Right cardiac atrium (tissue), 5 donors: ENCODE data around the gene PITX2. TPM values are rescaled to one million over a fixed set of nuclear protein-coding genes. Genes with fewer than 3 reads are reported as not detected.

Experiments used
- ATAC-seq, 2 donors: fragments of 200-7000 bp; cut with Tn5 transposase; one replicate each; pipeline versions ENCODE4 v1.8.0 to v1.9.1; 2020; ENCODE audit warnings: moderate library complexity in 2 of 2, mild to moderate bottlenecking in 1 of 2
- DNase-seq, 3 donors: peaks; one replicate each; pipeline ENCODE4 v3.0.0-alpha.2; 2020
- H3K27ac ChIP-seq: one replicate; pipeline ENCODE4 v1.5.1; 2013; ENCODE audit warnings: mild to moderate bottlenecking, low read length, control low read depth, moderate library complexity
- H3K27me3 ChIP-seq: one replicate; pipeline ENCODE4 v1.6.1; 2013; ENCODE audit not compliant: control insufficient read depth, insufficient read depth
- H3K4me1 ChIP-seq: one replicate; pipeline ENCODE4 v1.6.1; 2013; ENCODE audit warnings: low read length; ENCODE audit not compliant: control insufficient read depth, insufficient read depth
- H3K4me3 ChIP-seq: one replicate; pipeline ENCODE4 v1.5.1; 2013; ENCODE audit warnings: low read length, control low read depth
- H3K9me3 ChIP-seq: one replicate; pipeline ENCODE4 v1.6.1; 2013; ENCODE audit warnings: low read length; ENCODE audit not compliant: control insufficient read depth
- WGBS: extraction: QIAGEN DNeasy Blood & Tissue Kit; methylation state at CpG from one replicate; pipeline ENCODE4 v1.1.7; 2013; 5-methylcytosine and 5-hydroxymethylcytosine counted together
- intact Hi-C, 4 donors: fragments of 100-400 bp; cut with DNase I; formaldehyde crosslinking; loops; one replicate each; pipeline versions ENCODE4 v1.11.0 to v1.14.0; 2022 to 2023
- polyA plus RNA-seq: library from polyadenylated mRNA; stranded (reverse); fragments of 200-250 nt; gene quantifications from one replicate; pipeline ENCODE4 v1.2.3, GENCODE V29; 2013
- total RNA-seq, 4 donors: library from RNA; stranded (reverse); fragmentation: NEBNext Ultra II Directional; extraction: Animal tissue kit (Norgen Biotek cat#: 25700); gene quantifications; one replicate each; pipeline ENCODE4 v1.2.1, GENCODE V29; 2021
- donor health status: healthy with polysubstance abuse.
- donor health status: DM: no; HTN: yes; CAD: no.
- donor health status: DM: no; HTN: no; CAD: no.
- donor health status: DM: no; HTN: yes; CAD: no; lungs with severe emphysema.
- donor health status: DM: yes; HTN: yes; CAD: no.

PITX2 gene
- total and polyA plus RNA-seq, 5 donors, result 0.14 to 0.57 TPM; not detected in 3

GRCh38 chr4:110614976-110615352, 7.9 kb downstream of the PITX2 start:
- Histone ChIP-seq H3K4me1 (no peaks in the 10 kb centered on the region), H3K27me3 (peaks cover 3% of the 10 kb centered on the region), H3K27ac (no peak overlapping the region), H3K4me3 (no peak overlapping the region), H3K9me3 (no peaks in the 10 kb centered on the region)
- intact Hi-C loops, result no loop called here
- 21% methylated on average over 19 of the region's 19 CpGs for WGBS
- ATAC-seq (no peak), DNase-seq (no peak)

GRCh38 chr4:110614173-110614963, 8.5 kb downstream of the PITX2 start:
- Histone ChIP-seq H3K4me1 (no peaks in the 10 kb centered on the region), H3K4me3 (no peak overlapping the region), H3K9me3 (no peaks in the 10 kb centered on the region), H3K27me3 (peaks cover 3% of the 10 kb centered on the region), H3K27ac (no peak overlapping the region)
- ATAC-seq (no peak), DNase-seq (no peak)
- intact Hi-C loops, result no loop called here
- 18% methylated on average over 27 of the region's 27 CpGs for WGBS

- DNase-seq, result no peak
- H3K27me3 ChIP-seq, result peaks cover 3% of the 10 kb centered on the region
- no peaks in the 10 kb centered on the region for H3K4me1 ChIP-seq
- no peak for ATAC-seq
- H3K27ac ChIP-seq, result no peak overlapping the region
- intact Hi-C loops, result no loop called here
- no peaks in the 10 kb centered on the region for H3K9me3 ChIP-seq
- H3K4me3 ChIP-seq, result no peak overlapping the region
- WGBS, result 21% methylated on average over 3 of the region's 3 CpGs
Observed at GRCh38 chr4:110613745-110614144, 9.1 kb downstream of the PITX2 start.

- WGBS, result 13% methylated on average over 23 of the region's 23 CpGs
- DNase-seq, result no peak
- ATAC-seq, result no peak
Observed at GRCh38 chr4:110612631-110613269, 10.1 kb downstream of the PITX2 start.

GRCh38 chr4:110611968-110612447, 10.9 kb downstream of the PITX2 start:
- Histone ChIP-seq H3K9me3 (no peaks in the 10 kb centered on the region), H3K4me3 (no peak overlapping the region), H3K27ac (no peak overlapping the region), H3K4me1 (no peaks in the 10 kb centered on the region), H3K27me3 (peaks cover 3% of the 10 kb centered on the region)
- intact Hi-C loops, result no loop called here
- 6% methylated on average over 30 of the region's 30 CpGs for WGBS
- ATAC-seq (no peak), DNase-seq (no peak)

More at GRCh38 chr4:110612631-110613269, 10.1 kb downstream of the PITX2 start:
- H3K9me3 ChIP-seq, result no peaks in the 10 kb centered on the region
- H3K27ac ChIP-seq, result no peak overlapping the region
- H3K27me3 ChIP-seq, result peaks cover 3% of the 10 kb centered on the region
- H3K4me1 ChIP-seq, result no peaks in the 10 kb centered on the region
- no peak overlapping the region for H3K4me3 ChIP-seq
- intact Hi-C loops, result no loop called here

- no peaks in the 10 kb centered on the region for H3K9me3 ChIP-seq
- ATAC-seq (peak in 1 of 2 donors; percentile 47), DNase-seq (no peak)
- WGBS, result 8% methylated on average over 54 of the region's 54 CpGs
- H3K27ac ChIP-seq, result no peak overlapping the region
- no peaks in the 10 kb centered on the region for H3K4me1 ChIP-seq
- intact Hi-C loops, result no loop called here
- H3K4me3 ChIP-seq, result peak overlapping the region; percentile 24
- no peaks in the 10 kb centered on the region for H3K27me3 ChIP-seq
Observed at GRCh38 chr4:110610940-110611831, 11.7 kb downstream of the PITX2 start.

- no peak for ATAC-seq
- Histone ChIP-seq H3K9me3 (no peaks in the 10 kb centered on the region), H3K4me3 (no peak overlapping the region), H3K4me1 (no peaks in the 10 kb centered on the region), H3K27me3 (no peaks in the 10 kb centered on the region), H3K27ac (no peak overlapping the region)
- no peak for DNase-seq
- intact Hi-C loops, result no loop called here
- WGBS, result 21% methylated on average over 20 of the region's 20 CpGs
Observed at GRCh38 chr4:110610620-110610939, 12.3 kb downstream of the PITX2 start.

GRCh38 chr4:110609044-110609750, 13.7 kb downstream of the PITX2 start:
- H3K4me1 ChIP-seq, result no peaks in the 10 kb centered on the region
- H3K9me3 ChIP-seq, result no peaks in the 10 kb centered on the region
- intact Hi-C loops, result no loop called here
- no peaks in the 10 kb centered on the region for H3K27me3 ChIP-seq
- no peak overlapping the region for H3K4me3 ChIP-seq
- WGBS, result 30% methylated on average over 6 of the region's 6 CpGs
- H3K27ac ChIP-seq, result no peak overlapping the region
- DNase-seq (no peak), ATAC-seq (no peak)

- DNase-seq (no peak), ATAC-seq (no peak)
- intact Hi-C loops, result no loop called here
- no peaks in the 10 kb centered on the region for H3K4me1 ChIP-seq
- 79% methylated on average over 1 of the region's 1 CpG for WGBS
- H3K4me3 ChIP-seq, result no peak overlapping the region
- H3K27ac ChIP-seq, result no peak overlapping the region
- no peaks in the 10 kb centered on the region for H3K27me3 ChIP-seq
- no peaks in the 10 kb centered on the region for H3K9me3 ChIP-seq
Observed at GRCh38 chr4:110605077-110605476, 17.8 kb downstream of the PITX2 start.

- Histone ChIP-seq H3K27ac (no peak overlapping the region), H3K27me3 (no peaks in the 10 kb centered on the region), H3K4me3 (no peak overlapping the region), H3K4me1 (no peaks in the 10 kb centered on the region), H3K9me3 (no peaks in the 10 kb centered on the region)
- ATAC-seq (no peak), DNase-seq (no peak)
- 95% methylated on average over 2 of the region's 2 CpGs for WGBS
- intact Hi-C loops, result no loop called here
Observed at GRCh38 chr4:110602061-110602460, 20.8 kb downstream of the PITX2 start.
